ENCODE measurements around the gene RCHY1.
A peak's percentile ranks its signal among the peaks of the same experiment; 100 is the strongest.
"Not testable (repeated sequence)": the region's sequence is repeated elsewhere in the genome, so short reads cannot be mapped to it uniquely, and the experiment has no call there.

RCHY1 gene

DNA sequence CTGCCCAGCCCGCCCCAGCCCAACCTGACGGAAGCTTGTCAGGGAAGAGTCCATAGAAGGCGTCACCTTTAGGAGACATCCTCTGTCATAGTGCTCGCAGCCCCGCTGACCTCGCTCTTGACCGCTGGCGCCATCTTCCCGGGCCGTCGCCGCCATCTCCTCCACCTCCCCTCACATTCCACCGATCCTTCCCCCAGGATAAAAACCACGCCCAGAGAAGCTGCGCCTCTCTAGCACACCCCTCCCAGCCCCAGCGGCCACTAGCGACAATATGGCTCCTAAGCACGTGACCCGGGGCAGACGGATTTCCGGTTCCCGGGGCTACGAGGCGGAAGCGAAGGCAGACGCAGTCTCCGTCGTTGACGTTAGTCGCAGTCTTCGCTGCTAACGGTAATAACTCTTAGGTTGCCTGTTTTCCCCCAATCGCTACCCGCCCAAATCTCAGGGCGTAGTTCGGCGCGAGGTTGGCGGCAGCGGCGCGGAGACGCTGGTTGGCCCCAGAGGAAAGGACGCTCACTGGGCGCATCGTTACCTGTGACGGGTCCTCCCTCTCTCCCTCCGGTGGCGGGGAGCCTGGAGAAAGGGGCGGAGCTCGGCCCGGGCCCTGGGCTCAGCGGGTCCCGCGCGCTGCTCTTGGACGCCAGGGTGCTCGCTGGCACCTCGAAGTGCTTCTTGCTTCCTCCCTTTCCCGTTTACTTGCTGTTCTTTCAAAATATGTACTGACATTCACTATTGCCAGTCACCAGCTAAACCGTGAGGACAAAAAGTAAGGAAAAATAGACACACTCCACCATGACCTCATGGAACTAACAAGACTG, at the start of gene RCHY1, which contains the start of gene THAP6:
RCHY1 (minus strand) TSS at position 273 of the 818 bp plus-strand sequence; CDS start at position 156, 117 bp downstream.
THAP6 (plus strand) TSS at position 343 of the 818 bp plus-strand sequence. CDS start 980 bp downstream, outside the sequence.
- Mint-ChIP-seq H3K27ac (peak within 1 kb of the TSS; percentile 94), H3K4me3 (no peak within 1 kb of the TSS), H3K27me3 (no peaks in the 10 kb centered on the region), H3K9me3 (no peaks in the 10 kb centered on the region), H3K4me1 (peaks cover 49% of the 10 kb centered on the region), H3K36me3 (peaks cover 33% of the 10 kb centered on the region)
- peak; percentile 95 for DNase-seq
- CTCF ChIA-PET = interaction anchor here (0.8 kb wide), 1 partner anchor 210 kb away, joined by 3 read pairs; the partner anchor contains the start of gene USO1

DNA sequence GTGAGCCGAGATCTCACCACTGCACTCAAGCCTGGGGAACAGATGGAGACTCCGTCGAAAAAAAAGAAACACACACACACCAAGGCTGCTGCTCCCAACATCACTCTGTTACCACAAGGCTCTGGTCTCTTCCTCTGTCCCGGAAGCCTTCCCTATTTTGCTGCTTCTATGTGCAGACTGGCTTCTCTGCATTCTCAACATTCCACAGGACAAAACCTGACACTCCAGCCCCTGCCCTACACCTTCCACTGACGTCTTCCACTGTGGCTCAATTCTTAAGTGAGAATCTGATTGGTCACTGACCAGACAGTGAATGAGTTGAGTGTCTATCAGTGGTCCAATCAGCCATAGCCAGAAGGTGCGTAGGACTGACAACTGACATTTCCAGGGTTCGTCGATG, 47.6 kb upstream of the RCHY1 start:
- Mint-ChIP-seq H3K27ac (no peak overlapping the region), H3K4me1 (peaks cover 5% of the 10 kb centered on the region), H3K27me3 (peaks cover 7% of the 10 kb centered on the region), H3K9me3 (no peaks in the 10 kb centered on the region), H3K36me3 (no peaks in the 10 kb centered on the region), H3K4me3 (no peak overlapping the region)
- DNase-seq = no peak
- CTCF ChIA-PET = no interaction called here

DNA sequence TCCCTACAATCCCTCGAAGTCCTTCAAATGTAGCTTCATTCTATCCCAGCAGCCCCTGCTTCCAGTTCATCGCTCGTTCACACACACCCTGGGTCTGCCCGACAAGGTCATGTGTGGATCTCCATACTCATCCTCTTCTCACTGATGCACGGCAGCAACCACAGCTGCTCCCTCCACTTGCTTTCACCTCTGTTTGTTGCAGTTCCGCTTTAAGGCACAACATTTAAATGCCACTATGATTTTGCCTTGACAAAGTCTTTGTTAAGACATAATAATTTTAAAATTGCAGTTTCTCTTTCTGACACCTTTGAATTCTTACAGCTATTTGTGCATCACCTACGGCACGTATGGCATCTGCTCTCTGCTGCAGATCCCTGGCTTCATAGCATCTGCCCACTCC, 43.5 kb upstream of the RCHY1 start:
- no peaks in the 10 kb centered on the region for H3K36me3 Mint-ChIP-seq
- H3K27me3 Mint-ChIP-seq = peaks cover 15% of the 10 kb centered on the region
- CTCF ChIA-PET = interaction anchor here (1.1 kb wide), 1 partner anchor 15 kb away, joined by 4 read pairs; no protein-coding TSS in a partner anchor
- no peak overlapping the region for H3K4me3 Mint-ChIP-seq
- H3K4me1 Mint-ChIP-seq = no peaks in the 10 kb centered on the region
- no peaks in the 10 kb centered on the region for H3K9me3 Mint-ChIP-seq
- no peak for DNase-seq
- no peak overlapping the region for H3K27ac Mint-ChIP-seq

DNA sequence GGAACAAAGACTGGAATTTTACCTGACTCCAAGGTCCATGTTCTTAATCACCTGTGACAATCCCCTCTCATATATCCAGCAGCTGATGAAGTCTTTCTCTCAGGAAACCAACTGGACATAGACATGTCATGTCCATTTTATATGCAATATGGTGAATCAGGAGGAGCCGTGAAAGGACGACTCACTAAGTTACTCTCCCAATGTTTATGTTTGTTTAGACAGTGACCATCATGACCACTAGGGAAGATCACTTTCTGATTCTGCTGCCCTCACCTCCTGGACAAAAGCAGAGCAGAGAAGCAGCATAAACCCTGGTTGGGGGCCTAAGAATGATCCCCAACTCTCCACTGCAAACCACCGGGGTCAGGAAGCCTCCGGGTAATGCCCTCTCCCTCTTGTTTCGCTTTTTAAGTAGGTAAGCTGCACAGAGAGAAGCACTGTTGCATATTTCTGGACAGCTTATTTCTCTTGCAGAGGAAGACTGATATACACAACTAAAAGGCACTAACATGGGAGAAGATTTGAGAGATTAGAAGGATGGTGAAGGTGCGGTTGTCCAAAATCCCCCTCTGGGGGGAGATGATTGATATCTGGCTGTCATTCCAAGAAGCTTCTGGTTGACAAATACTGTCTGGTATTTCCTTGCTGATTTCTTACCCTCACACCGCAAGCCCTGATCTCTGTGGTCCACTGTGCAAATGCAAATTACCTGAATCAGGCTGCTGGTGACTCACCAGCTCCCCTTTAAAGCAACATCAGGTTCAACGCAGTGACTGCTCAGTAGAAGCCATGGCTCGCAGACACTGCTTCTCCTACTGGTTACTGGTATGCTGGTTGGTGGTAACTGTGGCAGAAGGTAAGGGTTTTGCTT, 41.3 kb upstream of the RCHY1 start, which contains the start of gene ODAPH:
ODAPH (plus strand) TSS at position 773 of the 871 bp plus-strand sequence; CDS start at position 790, 17 bp downstream.
- CTCF ChIA-PET = interaction anchor here (1.3 kb wide), 1 partner anchor 288 kb away, joined by 3 read pairs; no protein-coding TSS in a partner anchor
- Mint-ChIP-seq H3K4me1 (no peaks in the 10 kb centered on the region), H3K27ac (no peak within 1 kb of the TSS), H3K27me3 (peaks cover 15% of the 10 kb centered on the region), H3K36me3 (no peaks in the 10 kb centered on the region), H3K9me3 (no peaks in the 10 kb centered on the region), H3K4me3 (no peak within 1 kb of the TSS)
- DNase-seq = no peak

DNA sequence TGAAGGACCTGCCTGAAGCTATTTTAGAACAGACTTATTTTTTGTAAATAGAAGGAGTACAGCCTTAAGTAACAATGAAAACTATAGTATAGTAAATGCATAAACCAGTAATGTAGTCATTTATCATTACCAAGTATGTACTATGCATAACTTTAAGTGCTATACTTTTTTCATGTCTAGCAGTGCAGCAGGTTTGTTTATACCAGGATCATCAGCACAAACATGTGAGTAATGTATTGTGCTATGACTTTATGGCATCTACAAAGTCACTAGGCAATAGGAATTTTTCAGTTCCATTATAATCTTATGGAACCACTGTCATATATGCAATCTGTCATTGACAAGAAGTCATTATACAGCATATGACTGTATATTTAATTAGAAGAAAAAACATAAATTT, 38.2 kb upstream of the RCHY1 start:
- no peak overlapping the region for H3K27ac Mint-ChIP-seq
- DNase-seq = no peak
- CTCF ChIA-PET = no interaction called here
- H3K4me3 Mint-ChIP-seq = no peak overlapping the region
- H3K4me1 Mint-ChIP-seq = no peaks in the 10 kb centered on the region
- H3K9me3 Mint-ChIP-seq = no peaks in the 10 kb centered on the region
- H3K36me3 Mint-ChIP-seq = no peaks in the 10 kb centered on the region
- peaks cover 12% of the 10 kb centered on the region for H3K27me3 Mint-ChIP-seq

DNA sequence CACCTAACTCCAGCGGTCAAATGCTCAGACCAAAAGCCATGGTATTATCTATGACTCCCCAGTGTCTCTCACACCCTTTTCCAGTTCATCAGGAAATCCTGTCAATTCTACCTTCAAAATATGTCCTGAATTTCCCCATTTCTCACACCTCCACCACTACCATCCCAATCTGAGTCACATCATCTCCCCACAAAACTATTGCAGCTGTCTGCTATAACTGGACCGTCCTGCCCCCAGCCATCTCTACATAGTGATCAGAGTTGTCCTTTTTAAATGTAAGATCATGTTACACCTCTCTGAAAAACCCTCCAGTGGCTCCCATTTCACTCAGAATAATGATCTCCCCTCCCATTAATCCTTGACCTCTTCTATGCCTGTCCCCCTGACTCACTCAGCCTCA, 34.8 kb upstream of the RCHY1 start:
- no peak overlapping the region for H3K27ac Mint-ChIP-seq
- CTCF ChIA-PET = no interaction called here
- H3K36me3 Mint-ChIP-seq = no peaks in the 10 kb centered on the region
- H3K4me3 Mint-ChIP-seq = no peak overlapping the region
- DNase-seq = no peak
- H3K4me1 Mint-ChIP-seq = no peaks in the 10 kb centered on the region
- H3K9me3 Mint-ChIP-seq = no peaks in the 10 kb centered on the region
- H3K27me3 Mint-ChIP-seq = no peaks in the 10 kb centered on the region

DNA sequence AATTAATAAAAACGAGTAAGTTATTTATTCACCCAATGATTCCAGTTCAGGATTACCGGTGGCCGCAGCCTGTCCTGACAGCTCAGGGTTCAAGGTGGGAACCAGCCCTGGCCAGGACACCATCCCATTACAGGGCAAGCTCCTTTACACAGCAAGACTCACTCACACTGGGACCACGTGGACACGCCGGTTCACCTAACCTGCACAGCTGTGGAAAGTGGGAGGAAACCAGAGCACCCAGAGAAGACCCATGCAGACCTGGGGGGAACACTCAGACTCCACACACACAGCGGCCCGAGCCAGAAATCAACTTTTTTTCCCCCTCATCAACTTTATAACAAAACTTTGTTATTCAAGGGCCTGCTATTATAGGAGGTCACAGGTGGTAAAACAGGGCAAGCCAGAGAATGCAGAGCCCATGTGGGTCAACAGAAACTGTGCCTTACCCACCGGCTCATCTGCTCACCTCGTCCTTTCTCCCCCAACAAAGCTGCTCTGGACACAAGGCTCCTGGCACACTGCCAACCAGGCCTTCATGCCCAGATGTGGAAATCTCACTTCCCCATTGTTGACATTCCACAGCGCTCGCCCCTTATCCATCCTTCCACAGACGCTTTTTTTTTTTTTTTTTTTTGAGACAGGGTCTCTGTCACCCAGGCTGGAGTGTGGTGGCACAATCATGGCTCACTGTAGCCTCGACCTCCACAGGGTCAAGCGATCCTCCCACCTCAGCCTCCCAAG, 33.6 kb upstream of the RCHY1 start:
- no peaks in the 10 kb centered on the region for H3K36me3 Mint-ChIP-seq
- no peaks in the 10 kb centered on the region for H3K9me3 Mint-ChIP-seq
- H3K27ac Mint-ChIP-seq = no peak overlapping the region
- no peaks in the 10 kb centered on the region for H3K4me1 Mint-ChIP-seq
- DNase-seq = no peak
- H3K4me3 Mint-ChIP-seq = no peak overlapping the region
- no peaks in the 10 kb centered on the region for H3K27me3 Mint-ChIP-seq
- CTCF ChIA-PET = no interaction called here

DNA sequence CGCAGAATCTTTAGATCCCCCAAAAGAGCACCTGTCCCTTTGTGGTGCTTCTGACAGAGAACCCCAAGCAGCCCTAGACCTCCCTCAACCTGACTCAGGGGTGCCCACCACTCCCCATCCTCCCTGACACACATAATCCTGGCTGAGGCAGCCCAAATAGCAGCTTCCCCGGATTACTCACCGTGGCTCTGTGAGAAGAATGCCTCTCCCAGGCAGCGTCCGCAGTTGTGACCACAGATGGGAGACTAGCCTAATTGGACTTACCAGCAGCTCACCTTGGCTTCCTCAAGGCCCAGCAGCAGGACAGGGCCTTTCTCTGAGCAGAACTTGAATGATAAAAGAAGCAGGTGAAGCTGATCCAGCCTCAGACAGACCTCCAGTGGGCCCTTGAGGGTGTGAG, 31.3 kb upstream of the RCHY1 start:
- no peak for DNase-seq
- Mint-ChIP-seq H3K27me3 (no peaks in the 10 kb centered on the region), H3K36me3 (no peaks in the 10 kb centered on the region), H3K4me1 (no peaks in the 10 kb centered on the region), H3K9me3 (no peaks in the 10 kb centered on the region), H3K27ac (no peak overlapping the region), H3K4me3 (no peak overlapping the region)
- CTCF ChIA-PET = no interaction called here

DNA sequence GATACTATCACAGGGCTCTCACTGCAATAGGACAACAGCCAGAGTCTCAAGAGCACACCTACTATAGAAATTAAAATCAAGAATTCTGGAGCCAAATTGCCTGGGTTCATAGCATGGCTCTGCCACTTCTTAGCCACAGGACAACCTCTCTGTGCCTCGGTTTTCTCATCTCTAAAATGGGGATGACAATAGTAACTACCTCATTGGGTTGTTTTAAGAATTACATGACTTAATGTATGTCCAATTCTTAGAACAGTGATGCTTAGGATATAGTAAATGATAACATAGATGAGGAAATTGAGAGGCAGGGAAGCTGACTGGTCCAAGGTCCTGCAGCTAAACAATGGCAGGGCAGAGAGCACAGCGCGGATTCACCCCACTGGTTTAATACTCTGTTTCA, 30.7 kb upstream of the RCHY1 start:
- H3K4me1 Mint-ChIP-seq = no peaks in the 10 kb centered on the region
- no peak overlapping the region for H3K27ac Mint-ChIP-seq
- CTCF ChIA-PET = no interaction called here
- H3K9me3 Mint-ChIP-seq = no peaks in the 10 kb centered on the region
- no peaks in the 10 kb centered on the region for H3K27me3 Mint-ChIP-seq
- H3K4me3 Mint-ChIP-seq = no peak overlapping the region
- no peaks in the 10 kb centered on the region for H3K36me3 Mint-ChIP-seq
- no peak for DNase-seq

DNA sequence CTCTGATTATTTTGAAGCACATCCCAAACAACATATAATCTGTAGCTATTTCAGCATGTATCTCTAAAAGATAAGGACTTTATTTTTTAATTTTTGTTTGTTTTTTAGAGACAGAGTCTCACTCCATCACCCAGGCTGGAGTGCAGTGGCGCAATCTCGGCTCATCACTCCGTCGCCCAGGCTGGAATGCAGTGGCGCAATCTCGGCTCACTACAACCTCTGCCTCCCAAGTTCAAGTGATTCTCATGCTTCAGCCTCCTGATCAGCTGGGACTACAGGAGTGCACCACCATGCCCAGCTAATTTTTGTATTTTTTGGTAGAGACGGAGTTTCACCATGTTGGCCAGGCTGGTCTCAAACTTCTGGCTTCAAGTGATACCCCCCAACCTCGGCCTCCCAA, 30.0 kb upstream of the RCHY1 start:
- H3K27me3 Mint-ChIP-seq, DNase-seq, H3K4me3 Mint-ChIP-seq, H3K36me3 Mint-ChIP-seq, H3K9me3 Mint-ChIP-seq, H3K4me1 Mint-ChIP-seq, CTCF ChIA-PET, H3K27ac Mint-ChIP-seq: not testable (repeated sequence)

DNA sequence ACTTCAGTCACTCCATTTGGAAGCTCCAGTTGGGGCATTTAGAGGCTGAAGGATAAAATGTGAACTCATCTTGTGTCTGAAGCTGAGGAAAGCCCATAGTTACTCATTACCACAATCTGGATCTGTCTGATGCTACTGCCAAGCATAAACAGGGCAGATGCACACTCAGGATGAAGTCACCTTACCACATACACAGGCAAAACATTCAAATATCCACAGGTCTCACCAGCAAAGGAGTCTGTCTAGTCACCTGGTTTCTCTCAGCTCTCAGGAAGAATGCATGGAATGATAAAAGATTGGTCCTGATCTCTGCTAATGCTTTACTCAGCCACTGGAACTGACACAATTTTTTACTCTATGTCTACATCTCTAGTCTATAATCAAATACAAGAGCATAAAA, 28.6 kb upstream of the RCHY1 start:
- Mint-ChIP-seq H3K27ac (no peak overlapping the region), H3K36me3 (no peaks in the 10 kb centered on the region), H3K9me3 (no peaks in the 10 kb centered on the region), H3K4me1 (no peaks in the 10 kb centered on the region), H3K4me3 (no peak overlapping the region), H3K27me3 (no peaks in the 10 kb centered on the region)
- DNase-seq = no peak
- CTCF ChIA-PET = interaction anchor here (1.0 kb wide), 1 partner anchor 15 kb away, joined by 4 read pairs; no protein-coding TSS in a partner anchor

DNA sequence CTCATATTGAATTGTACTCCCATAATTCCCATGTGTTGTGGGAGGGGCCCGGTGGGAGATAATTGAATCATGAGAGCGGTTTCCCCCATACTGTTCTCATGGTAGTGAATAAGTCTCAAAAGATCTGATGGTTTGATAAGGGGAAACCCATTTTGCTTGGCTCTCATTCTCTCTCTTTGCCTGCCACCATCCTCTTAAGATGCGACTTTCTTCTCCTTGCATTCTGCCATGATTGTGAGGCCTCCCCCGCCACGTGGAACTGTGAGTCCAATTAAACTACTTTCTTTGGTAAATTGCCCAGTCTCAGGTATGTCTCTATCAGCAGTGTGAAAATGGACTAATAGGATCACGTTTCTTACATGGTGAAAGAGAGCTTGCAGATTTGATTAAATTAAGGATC, 23.1 kb upstream of the RCHY1 start:
- CTCF ChIA-PET, H3K9me3 Mint-ChIP-seq, DNase-seq, H3K27ac Mint-ChIP-seq, H3K4me3 Mint-ChIP-seq, H3K27me3 Mint-ChIP-seq, H3K4me1 Mint-ChIP-seq: not testable (repeated sequence)
- peaks cover 12% of the 10 kb centered on the region for H3K36me3 Mint-ChIP-seq

DNA sequence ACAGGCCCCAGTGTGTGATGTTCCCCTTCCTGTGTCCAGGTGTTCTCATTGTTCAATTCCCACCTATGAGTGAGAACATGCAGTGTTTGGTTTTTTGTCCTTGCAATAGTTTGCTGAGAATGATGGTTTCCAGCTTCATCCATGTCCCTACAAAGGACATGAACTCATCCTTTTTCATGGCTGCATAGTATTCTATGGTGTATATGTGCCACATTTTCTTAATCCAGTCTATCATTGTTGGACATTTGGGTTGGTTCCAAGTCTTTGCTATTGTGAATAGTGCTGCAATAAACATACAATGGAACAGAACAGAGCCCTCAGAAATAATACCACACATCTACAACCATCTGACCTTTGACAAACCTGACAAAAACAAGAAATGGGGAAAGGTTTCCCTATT, 19.7 kb upstream of the RCHY1 start:
- H3K27ac Mint-ChIP-seq, H3K4me3 Mint-ChIP-seq, H3K27me3 Mint-ChIP-seq, H3K4me1 Mint-ChIP-seq, DNase-seq, CTCF ChIA-PET: not testable (repeated sequence)
- Mint-ChIP-seq H3K36me3 (peaks cover 38% of the 10 kb centered on the region), H3K9me3 (peaks cover 17% of the 10 kb centered on the region)

DNA sequence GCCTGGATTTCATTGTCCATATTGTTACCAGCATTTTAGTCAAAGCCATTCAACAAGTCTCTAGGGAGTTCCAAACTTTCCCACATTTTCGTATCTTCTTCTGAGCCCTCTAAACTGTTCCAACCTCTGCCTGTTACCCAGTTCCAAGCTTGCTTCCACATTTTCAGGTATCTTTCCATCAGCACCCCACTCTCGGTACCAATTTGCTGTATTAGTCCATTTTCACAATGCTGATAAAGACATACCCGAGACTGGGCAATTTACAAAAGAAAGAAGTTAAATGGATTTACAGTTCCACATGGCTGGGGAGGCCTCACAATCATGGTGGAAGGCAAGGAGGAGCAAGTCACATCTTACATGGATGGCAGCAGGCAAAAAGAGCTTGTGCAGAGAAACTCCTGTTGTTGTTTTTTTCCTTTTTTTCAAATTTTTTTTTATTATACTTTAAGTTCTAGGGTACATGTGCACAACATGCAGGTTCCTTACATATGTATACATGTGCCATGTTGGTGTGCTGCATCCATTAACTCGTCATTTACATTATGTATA, 19.2 kb upstream of the RCHY1 start:
- H3K27ac Mint-ChIP-seq, H3K27me3 Mint-ChIP-seq, CTCF ChIA-PET, H3K4me1 Mint-ChIP-seq, H3K4me3 Mint-ChIP-seq, DNase-seq: not testable (repeated sequence)
- Mint-ChIP-seq H3K9me3 (peaks cover 17% of the 10 kb centered on the region), H3K36me3 (peaks cover 38% of the 10 kb centered on the region)

All from activated naive CD4-positive, alpha-beta T cell treated with anti-CD3 and anti-CD28 coated beads, Interleukin-2, amount 10 ng/mL, durations not matched to agents 7 days and 5 days (primary cell).